GM18499 (cell line): ENCODE measurements around the gene TFAP2A.

Experiments
- ATAC-seq: cut with Tn5 transposase; IDR thresholded peaks from one replicate; pipeline ENCODE4 v1.9.1; 2021; ENCODE audit warnings: moderate number of reproducible peaks; ENCODE audit not compliant: insufficient read depth, unreplicated experiment

The TFAP2A gene

GRCh38 chr6:10413850-10414738, 780 bp downstream of the TFAP2A start:
- ATAC-seq, result no peak

- no peak for ATAC-seq
These were observed 1.5 kb downstream of the TFAP2A start for GRCh38 chr6:10413262-10413849.

GRCh38 chr6:10412461-10413261, 2.2 kb downstream of the TFAP2A start:
- no peak for ATAC-seq

- ATAC-seq, result peak; percentile 50
These were observed 2.9 kb downstream of the TFAP2A start for GRCh38 chr6:10411971-10412460.

GRCh38 chr6:10411131-10411970, 3.5 kb downstream of the TFAP2A start:
- no peak for ATAC-seq

GRCh38 chr6:10410207-10411050, 4.4 kb downstream of the TFAP2A start:
- no peak for ATAC-seq

- no peak for ATAC-seq
These were observed 5.1 kb downstream of the TFAP2A start for GRCh38 chr6:10409731-10410206.

GRCh38 chr6:10409233-10409721, 5.6 kb downstream of the TFAP2A start:
- no peak for ATAC-seq

GRCh38 chr6:10408457-10408856, 6.4 kb downstream of the TFAP2A start:
- ATAC-seq, result no peak

- ATAC-seq, result no peak
These were observed 7.2 kb downstream of the TFAP2A start for GRCh38 chr6:10407674-10408054.

GRCh38 chr6:10407018-10407673, 7.7 kb downstream of the TFAP2A start:
- no peak for ATAC-seq

- no peak for ATAC-seq
These were observed 8.3 kb downstream of the TFAP2A start for GRCh38 chr6:10406556-10406955.

GRCh38 chr6:10405513-10405900, 9.4 kb downstream of the TFAP2A start:
- no peak for ATAC-seq

- no peak for ATAC-seq
These were observed 9.9 kb downstream of the TFAP2A start for GRCh38 chr6:10404799-10405512.

- ATAC-seq, result peak; percentile 88
These were observed 10.6 kb downstream of the TFAP2A start for GRCh38 chr6:10404107-10404798.

GRCh38 chr6:10403385-10404106, 11.3 kb downstream of the TFAP2A start:
- peak; percentile 12 for ATAC-seq
